HCT116 (cell line): Measurements from ENCODE around the gene CNPPD1. TPM values are rescaled to one million over a fixed set of nuclear protein-coding genes. Genes with fewer than 3 reads are reported as not detected.

Source experiments
- ATAC-seq: fragments of 200-7000 bp; cut with Tn5 transposase; 2 replicates; pipeline ENCODE4 v1.9.1; 2020; ENCODE audit warnings: mild to moderate bottlenecking, moderate library complexity
- BruUV-seq: library from RNA; stranded (reverse); fragments of 400-500 nt; replicated peaks from 2 replicates; lab custom pipeline; 2021; lab: Mats Ljungman, UMichigan
- CTCF ChIA-PET: fragments of 300-600 bp; sonication (Branson Sonifier 250); formaldehyde crosslinking; loops from one replicate; lab custom pipeline; 2021; ENCODE audit warnings: antibody characterized with exemption; lab: Charles Lee
- POLR2A ChIA-PET: fragments of 300-600, 350-600 bp; sonication (Branson Sonifier 250); formaldehyde crosslinking; loops from one replicate; lab custom pipeline; 2021; ENCODE audit warnings: antibody characterized with exemption; lab: Charles Lee
- RAD21 ChIA-PET, 2 experiments: fragments of 300-600 bp; sonication (Branson Sonifier 250); formaldehyde crosslinking; loops; one replicate each; lab custom pipeline; 2023; ENCODE audit warnings: low total read pairs in 2 of 2; ENCODE audit not compliant: uncharacterized antibody in 2 of 2, unreplicated experiment in 2 of 2, low non-redundant PET in 1 of 2; lab: Charles Lee
- DNase-seq: peaks from one replicate; pipeline ENCODE4 v3.0.0-alpha.2; 2010; ENCODE audit warnings: low read depth, low spot score
- H2AFZ ChIP-seq: fragments of 200-600 bp; shearing (Covaris generic), sonication (generic); 2 replicates; pipeline ENCODE4 v1.6.1; 2017; ENCODE audit warnings: low read depth, mixed run types, mixed read lengths, antibody characterized with exemption, low read length; ENCODE audit not compliant: poor library complexity, severe bottlenecking
- H3K27ac ChIP-seq: 2 replicates; pipeline ENCODE4 v1.5.1; 2012; ENCODE audit warnings: low read depth, low read length
- H3K27me3 ChIP-seq: fragments of 200-600 bp; sonication (generic); 2 replicates; pipeline ENCODE4 v1.6.1; 2016; ENCODE audit warnings: mixed run types, low read length, mixed read lengths; ENCODE audit not compliant: insufficient read depth
- H3K36me3 ChIP-seq, 2 experiments: fragments of 200-500 bp in 1 of 2; fragments of 200-600 bp in 1 of 2; sonication (Bioruptor generic) in 1 of 2; sonication (generic) in 1 of 2; 2 replicates each; pipeline versions ENCODE4 v1.5.1 to v1.6.1; 2014 to 2016; ENCODE audit warnings: low read length in 2 of 2, inconsistent platforms in 1 of 2, mixed read lengths in 1 of 2, mixed run types in 1 of 2; ENCODE audit not compliant: insufficient read depth in 2 of 2, control insufficient read depth in 1 of 2
- H3K4me1 ChIP-seq, 2 experiments: fragments of 200-600 bp in 1 of 2; sonication (generic) in 1 of 2; 2 replicates each; pipeline versions ENCODE4 v1.5.1 to v1.6.1; 2012 to 2017; ENCODE audit warnings: low read length in 2 of 2, inconsistent platforms in 1 of 2, mild to moderate bottlenecking in 1 of 2, mixed read lengths in 1 of 2, mixed run types in 1 of 2, moderate library complexity in 1 of 2; ENCODE audit not compliant: insufficient read depth in 2 of 2, control insufficient read depth in 1 of 2
- H3K4me2 ChIP-seq: fragments of 200-600 bp; sonication (generic); 2 replicates; pipeline ENCODE4 v1.6.1; 2017; ENCODE audit warnings: mixed run types, low read length, mixed read lengths
- H3K4me3 ChIP-seq, 2 experiments: fragments of 200-600 bp in 1 of 2; sonication (generic) in 1 of 2; replicated peaks in 1 of 2; 2 replicates each; pipeline ENCODE4 v1.5.1; 2011 to 2016; ENCODE audit warnings: low read length in 2 of 2, control low read depth in 1 of 2, low read depth in 1 of 2, mild to moderate bottlenecking in 1 of 2, mixed read lengths in 1 of 2, mixed run types in 1 of 2
- H3K79me2 ChIP-seq: fragments of 200-600 bp; sonication (generic); 2 replicates; pipeline ENCODE4 v1.6.1; 2017; ENCODE audit warnings: mild to moderate bottlenecking, mixed run types, low read length, moderate library complexity, mixed read lengths; ENCODE audit not compliant: insufficient read depth
- H3K9ac ChIP-seq: fragments of 200-600 bp; sonication (generic); 2 replicates; pipeline ENCODE4 v1.6.1; 2016; ENCODE audit warnings: low read length, mixed read lengths
- H3K9me2 ChIP-seq: fragments of 200-600 bp; sonication (generic), shearing (Covaris generic); 2 replicates; pipeline ENCODE4 v1.6.1; 2017; ENCODE audit warnings: mixed run types, mild to moderate bottlenecking, moderate library complexity; ENCODE audit not compliant: insufficient read depth
- H3K9me3 ChIP-seq, 2 experiments: fragments of 200-500 bp in 1 of 2; fragments of 200-600 bp in 1 of 2; sonication (Bioruptor generic) in 1 of 2; sonication (generic) in 1 of 2; 2 replicates each; pipeline ENCODE4 v1.6.1; 2014 to 2017; ENCODE audit warnings: low read length in 2 of 2, mixed read lengths in 2 of 2, inconsistent platforms in 1 of 2, low read depth in 1 of 2, mild to moderate bottlenecking in 1 of 2, mixed run types in 1 of 2, moderate library complexity in 1 of 2; ENCODE audit not compliant: control insufficient read depth in 1 of 2, insufficient read depth in 1 of 2
- H4K20me1 ChIP-seq: fragments of 200-600 bp; sonication (generic), shearing (Covaris generic); 2 replicates; pipeline ENCODE4 v1.6.1; 2017; ENCODE audit warnings: mixed run types, mild to moderate bottlenecking, moderate library complexity; ENCODE audit not compliant: insufficient read depth
- CTCF ChIP-seq, 3 experiments: fragments of 200-600 bp in 1 of 3; sonication (generic) in 1 of 3; IDR thresholded peaks in 2 of 3; conservative IDR thresholded peaks in 1 of 3; 2 replicates each; pipeline ENCODE4 v1.5.1; 2012 to 2017; ENCODE audit warnings: low read depth in 2 of 3, low read length in 2 of 3, antibody characterized with exemption in 1 of 3, borderline replicate concordance in 1 of 3, control low read depth in 1 of 3, mild to moderate bottlenecking in 1 of 3, mixed read lengths in 1 of 3, mixed run types in 1 of 3, moderate library complexity in 1 of 3; ENCODE audit not compliant: insufficient read depth in 1 of 3
- EGR1 ChIP-seq: IDR thresholded peaks from 2 replicates; pipeline ENCODE4 v1.6.1; 2012; ENCODE audit warnings: low read depth
- ELF1 ChIP-seq: IDR thresholded peaks from 2 replicates; pipeline ENCODE4 v1.6.1; 2012; ENCODE audit warnings: low read depth, borderline replicate concordance
- EZH2 ChIP-seq: fragments of 200-600 bp; sonication (generic); IDR thresholded peaks from 2 replicates; pipeline ENCODE4 v1.6.1; 2017; ENCODE audit warnings: antibody characterized with exemption, mixed run types
- EZH2phosphoT487 ChIP-seq: fragments of 200-600 bp; IDR thresholded peaks from 2 replicates; pipeline ENCODE4 v1.6.1; 2018; ENCODE audit warnings: antibody characterized with exemption, borderline replicate concordance
- FOSL1 ChIP-seq: IDR thresholded peaks from 2 replicates; pipeline ENCODE4 v1.6.1; 2012; ENCODE audit warnings: low read depth
- MAX ChIP-seq: IDR thresholded peaks from 2 replicates; pipeline ENCODE4 v1.6.1; 2012
- POLR2A ChIP-seq: IDR thresholded peaks from 2 replicates; pipeline ENCODE4 v1.7.0; 2011; ENCODE audit warnings: borderline replicate concordance; ENCODE audit not compliant: insufficient read depth, insufficient read length; ENCODE audit errors: extremely low read depth
- POLR2AphosphoS5 ChIP-seq: IDR thresholded peaks from 2 replicates; pipeline ENCODE4 v1.6.1; 2011; ENCODE audit warnings: mild to moderate bottlenecking, low read depth, low read length, moderate library complexity
- RAD21 ChIP-seq: IDR thresholded peaks from 2 replicates; pipeline ENCODE4 v1.6.1; 2012; ENCODE audit warnings: low read depth, mild to moderate bottlenecking
- SIN3A ChIP-seq: IDR thresholded peaks from 2 replicates; pipeline ENCODE4 v1.6.1; 2012; ENCODE audit warnings: low read depth
- SRF ChIP-seq: IDR thresholded peaks from 2 replicates; pipeline ENCODE4 v1.6.1; 2012; ENCODE audit warnings: low read depth
- TCF7L2 ChIP-seq: IDR thresholded peaks from 2 replicates; pipeline ENCODE4 v1.7.0; 2011; ENCODE audit warnings: borderline replicate concordance, inconsistent platforms; ENCODE audit not compliant: insufficient read depth, insufficient read length; ENCODE audit errors: extremely low read depth
- YY1 ChIP-seq: IDR thresholded peaks from 2 replicates; pipeline ENCODE4 v1.6.1; 2011; ENCODE audit warnings: low read length, low read depth, moderate library complexity, mild to moderate bottlenecking; ENCODE audit not compliant: insufficient replicate concordance; ENCODE audit errors: extremely low read depth
- ZBTB33 ChIP-seq: IDR thresholded peaks from 2 replicates; pipeline ENCODE4 v1.6.1; 2011; ENCODE audit warnings: mild to moderate bottlenecking, low read length, moderate library complexity; ENCODE audit not compliant: insufficient replicate concordance; ENCODE audit errors: extremely low read depth
- ZFX ChIP-seq: fragments of 450-650 bp; IDR thresholded peaks from 2 replicates; pipeline ENCODE4 v1.6.1; 2017
- ZNF274 ChIP-seq: fragments of 200-500 bp; sonication (Bioruptor generic); IDR thresholded peaks from 2 replicates; pipeline ENCODE4 v1.6.1; 2014; ENCODE audit warnings: mild to moderate bottlenecking, low read depth, low read length, inconsistent platforms
- intact Hi-C: fragments of 100-400 bp; cut with micrococcal nuclease; formaldehyde crosslinking; loops from 2 replicates; pipeline ENCODE4 v1.10.0; 2022
- total RNA-seq: library from RNA; stranded (reverse); gene quantifications from one replicate; pipeline ENCODE4 v1.2.1, GENCODE V29; 2021; ENCODE audit not compliant: unreplicated experiment

Gene CNPPD1
- total RNA-seq, 1 experiment from 2014 or later = 41.9 TPM

- no TSS peak for BruUV-seq
- Histone ChIP-seq H3K4me1 (peaks cover 22 to 27% of the 10 kb centered on the region in 2 experiments), H3K4me3 (no peak overlapping the region), H3K9me3 (no peaks in the 10 kb centered on the region), H3K9me2 (no peaks in the 10 kb centered on the region), H3K27ac (no peak overlapping the region), H3K27me3 (no peaks in the 10 kb centered on the region; the same call in 1 of the 2 replicates), H3K36me3 (no peaks in the 10 kb centered on the region), H3K9ac (no peak overlapping the region), H4K20me1 (no peaks in the 10 kb centered on the region), H2AFZ (no peak overlapping the region), H3K79me2 (no peaks in the 10 kb centered on the region), H3K4me2 (no peak overlapping the region)
- TF ChIP-seq FOSL1 = no peak
- no peak for TF ChIP-seq POLR2A
- TF ChIP-seq POLR2AphosphoS5 = no peak
- TF ChIP-seq SRF = no peak
- TF ChIP-seq MAX = no peak
- no peak for TF ChIP-seq ZBTB33
- no peak for TF ChIP-seq SIN3A
- TF ChIP-seq YY1 = no peak
- no peak for TF ChIP-seq RAD21
- no peak for TF ChIP-seq ZFX
- no peak for TF ChIP-seq ZNF274
- TF ChIP-seq TCF7L2 = no peak
- TF ChIP-seq EZH2phosphoT487 = no peak
- TF ChIP-seq CTCF (IDR thresholded peaks at IDR 0.05 in 2 of 3, conservative IDR thresholded peaks at IDR 0.05 in 1 of 3; ENCODE audit: borderline replicate concordance in 1 of 3, insufficient read depth in 1 of 3, low read depth in 2 of 3, low read length in 2 of 3) = no peak
- TF ChIP-seq EZH2 = no peak
- TF ChIP-seq ELF1 = no peak
- no peak for TF ChIP-seq EGR1
- DNase-seq = no peak
- intact Hi-C loops = no loop called here
- ChIA-PET RAD21 (interaction anchor here in 1 of 2 experiments (1.4 kb wide), 1 partner anchor 28 kb away, joined by 3 read pairs; no protein-coding TSS in a partner anchor), POLR2A (no interaction called here), CTCF (interaction anchor here (1.2 kb wide), 1 partner anchor 97 kb away, joined by 3 read pairs; no protein-coding TSS in a partner anchor)
- ATAC-seq = no peak
These were observed 50.2 kb downstream of the CNPPD1 start for GRCh38 chr2:219126555-219126954.
